BJ (cell line): ENCODE measurements around the gene KIF25. TPM values are rescaled to one million over a fixed set of nuclear protein-coding genes. Genes with fewer than 3 reads are reported as not detected.
"Not testable (repeated sequence)": the region's sequence is repeated elsewhere in the genome, so short reads cannot be mapped to it uniquely, and the experiment has no call there.

Experiments used
- CTCF ChIA-PET: fragments of 350-600 bp; formaldehyde crosslinking; extraction: SDS; loops from one replicate; lab custom pipeline; 2021; ENCODE audit warnings: antibody characterized with exemption, inconsistent platforms; lab: Yijun Ruan, JAX
- POLR2A ChIA-PET: fragments of 300-600 bp; sonication (Branson Sonifier 250); formaldehyde crosslinking; extraction: SDS; loops from one replicate; lab custom pipeline; 2021; ENCODE audit warnings: antibody characterized with exemption; lab: Charles Lee
- DNase-seq: peaks from one replicate; pipeline ENCODE4 v3.0.0-alpha.2; 2011; ENCODE audit warnings: low read depth
- H3K27me3 ChIP-seq: 2 replicates; pipeline ENCODE4 v1.6.0; 2011; ENCODE audit warnings: low read length; ENCODE audit not compliant: control insufficient read depth, insufficient read depth
- H3K36me3 ChIP-seq: 2 replicates; pipeline ENCODE4 v1.5.1; 2011; ENCODE audit warnings: low read length; ENCODE audit not compliant: control insufficient read depth, insufficient read depth
- H3K4me3 ChIP-seq: 2 replicates; pipeline ENCODE4 v1.5.1; 2011; ENCODE audit warnings: low read depth, mild to moderate bottlenecking, control low read depth, low read length
- CTCF ChIP-seq: IDR thresholded peaks from 2 replicates; pipeline ENCODE4 v1.5.1; 2011; ENCODE audit warnings: low read depth, mild to moderate bottlenecking, control low read depth, inconsistent platforms, low read length, moderate library complexity; ENCODE audit not compliant: insufficient read depth
- polyA plus RNA-seq: library from polyadenylated mRNA; depleted of rRNA; stranded (reverse); fragments of >200 nt; gene quantifications from 2 replicates; pipeline ENCODE4 v1.2.3, GENCODE V29; 2011

KIF25 gene
- polyA plus RNA-seq, 1 experiment: not detected

GRCh38 chr6:167995731-167996151 lies 1.7 kb upstream of the KIF25 start:
- H3K27me3 ChIP-seq: 0 out of 2 replicates have a peak, but pooled peaks cover 1% of the 10 kb centered on the region
- DNase-seq: no peak
- ChIA-PET POLR2A (no interaction called here), CTCF (interaction anchor here (0.6 kb wide), 1 partner anchor 159 kb away, joined by 3 read pairs; no protein-coding TSS in a partner anchor)
- H3K36me3 ChIP-seq: no peaks in the 10 kb centered on the region
- H3K4me3 ChIP-seq: no peak overlapping the region
- TF ChIP-seq CTCF: no peak

GRCh38 chr6:167996424-167997199 lies 859 bp upstream of the KIF25 start:
- ChIA-PET CTCF (no interaction called here), POLR2A (no interaction called here)
- TF ChIP-seq CTCF: 0 out of 2 replicates have a peak, but pooled peaks have one; percentile 8
- no peak overlapping the region for H3K4me3 ChIP-seq
- H3K27me3 ChIP-seq: 0 out of 2 replicates have a peak, but pooled peaks cover 1% of the 10 kb centered on the region
- no peak for DNase-seq
- no peaks in the 10 kb centered on the region for H3K36me3 ChIP-seq

GRCh38 chr6:167998215-167998614 lies 744 bp downstream of the KIF25 start:
- no peak for TF ChIP-seq CTCF
- POLR2A ChIA-PET: no interaction called here
- no peak for DNase-seq
- no peak overlapping the region for H3K4me3 ChIP-seq
- CTCF ChIA-PET: no interaction called here
- no peaks in the 10 kb centered on the region for H3K36me3 ChIP-seq
- H3K27me3 ChIP-seq: 0 out of 2 replicates have a peak, but pooled peaks cover 4% of the 10 kb centered on the region

- POLR2A ChIA-PET: no interaction called here
- TF ChIP-seq CTCF: no peak
- Histone ChIP-seq H3K36me3 (no peaks in the 10 kb centered on the region), H3K27me3 (peaks cover 14% of the 10 kb centered on the region), H3K4me3 (no peak overlapping the region)
- no peak for DNase-seq
- CTCF ChIA-PET: no interaction called here
These were observed 2.9 kb downstream of the KIF25 start for GRCh38 chr6:168000198-168001028.

GRCh38 chr6:168001029-168001332 lies 3.5 kb downstream of the KIF25 start:
- no peak for DNase-seq
- ChIA-PET CTCF (no interaction called here), POLR2A (no interaction called here)
- Histone ChIP-seq H3K4me3 (no peak overlapping the region), H3K27me3 (peaks cover 15% of the 10 kb centered on the region), H3K36me3 (no peaks in the 10 kb centered on the region)
- TF ChIP-seq CTCF: no peak

GRCh38 chr6:168001514-168001913 lies 4.0 kb downstream of the KIF25 start:
- H3K27me3 ChIP-seq: peaks cover 15% of the 10 kb centered on the region
- H3K36me3 ChIP-seq, DNase-seq, POLR2A ChIA-PET, H3K4me3 ChIP-seq, CTCF ChIA-PET: not testable (repeated sequence)
